Neural progenitor cell (in vitro differentiated cells): Measurements from ENCODE around the gene TTC21B. TPM values are rescaled to one million over a fixed set of nuclear protein-coding genes. Genes with fewer than 3 reads are reported as not detected.

Experiments
- DNase-seq: peaks from one replicate; pipeline ENCODE4 v3.0.0-alpha.2; 2016; ENCODE audit warnings: low spot score
- H2AFZ ChIP-seq: fragments of 200-600 bp; sonication (generic); replicated peaks from 2 replicates; pipeline ENCODE4 v1.6.1; 2016; ENCODE audit warnings: antibody characterized with exemption
- H3F3A ChIP-seq: fragments of 200-600 bp; sonication (generic); 2 replicates; pipeline ENCODE4 v1.6.1; 2016; ENCODE audit warnings: antibody characterized with exemption, low read depth
- H3K27ac ChIP-seq: fragments of 200-600 bp; sonication (generic); 2 replicates; pipeline ENCODE4 v1.5.1; 2016; ENCODE audit warnings: mild to moderate bottlenecking
- H3K27me3 ChIP-seq: fragments of 200-600 bp; sonication (generic); 2 replicates; pipeline ENCODE4 v1.6.1; 2016; ENCODE audit warnings: mild to moderate bottlenecking, moderate library complexity
- H3K36me3 ChIP-seq: fragments of 200-600 bp; sonication (generic); 2 replicates; pipeline ENCODE4 v1.5.1; 2016
- H3K4me1 ChIP-seq: fragments of 200-600 bp; sonication (generic); 2 replicates; pipeline ENCODE4 v1.6.1; 2016; ENCODE audit warnings: mixed run types
- H3K4me2 ChIP-seq: fragments of 200-600 bp; sonication (generic); 2 replicates; pipeline ENCODE4 v1.6.1; 2016
- H3K4me3 ChIP-seq: fragments of 200-600 bp; sonication (generic); 2 replicates; pipeline ENCODE4 v1.5.1; 2016
- H3K79me2 ChIP-seq: fragments of 200-600 bp; sonication (generic); 2 replicates; pipeline ENCODE4 v1.6.1; 2016; ENCODE audit warnings: low read depth
- H3K9ac ChIP-seq: fragments of 200-600 bp; sonication (generic); 2 replicates; pipeline ENCODE4 v1.6.1; 2016
- H3K9me3 ChIP-seq: fragments of 200-600 bp; sonication (generic); 2 replicates; pipeline ENCODE4 v1.5.1; 2016; ENCODE audit warnings: low read depth
- H4K20me1 ChIP-seq: fragments of 200-600 bp; sonication (generic); 2 replicates; pipeline ENCODE4 v1.6.1; 2016; ENCODE audit warnings: low read depth
- H3K27ac Mint-ChIP-seq: 3 replicates; pipeline ENCODE4 v1.8.0; 2021; ENCODE audit warnings: mixed read lengths
- H3K27me3 Mint-ChIP-seq: 2 replicates; pipeline ENCODE4 v1.8.0; 2022; ENCODE audit warnings: low read depth, mild to moderate bottlenecking, inconsistent platforms, moderate library complexity, mixed read lengths; ENCODE audit not compliant: insufficient read depth
- H3K36me3 Mint-ChIP-seq: 3 replicates; pipeline ENCODE4 v1.8.0; 2021; ENCODE audit warnings: mixed read lengths
- H3K4me1 Mint-ChIP-seq: 3 replicates; pipeline ENCODE4 v1.8.0; 2021; ENCODE audit warnings: mixed read lengths
- H3K4me3 Mint-ChIP-seq: 3 replicates; pipeline ENCODE4 v1.8.0; 2021; ENCODE audit warnings: mild to moderate bottlenecking, moderate library complexity, mixed read lengths
- H3K9me3 Mint-ChIP-seq: 3 replicates; pipeline ENCODE4 v1.8.0; 2020; ENCODE audit warnings: mixed read lengths
- CTCF ChIP-seq: fragments of 200-600 bp; sonication (generic); IDR thresholded peaks from 2 replicates; pipeline ENCODE4 v1.5.1; 2017; ENCODE audit warnings: antibody characterized with exemption, mild to moderate bottlenecking
- EZH2 ChIP-seq: fragments of 200-600 bp; sonication (generic); IDR thresholded peaks from 2 replicates; pipeline ENCODE4 v1.6.1; 2017; ENCODE audit warnings: antibody characterized with exemption, mild to moderate bottlenecking, moderate library complexity
- EZH2phosphoT487 ChIP-seq: fragments of 200-600 bp; sonication (generic); IDR thresholded peaks from 2 replicates; pipeline ENCODE4 v1.6.1; 2017; ENCODE audit warnings: antibody characterized with exemption
- total RNA-seq: library from RNA; depleted of rRNA; stranded (reverse); fragments of >200 nt; gene quantifications from 2 replicates; pipeline ENCODE4 v1.2.3, GENCODE V29; 2015; ENCODE audit warnings: low replicate concordance

The TTC21B gene
- total RNA-seq, 1 donor from 2014 or later: 46.9 TPM

- no peak overlapping the region for H3K4me3 ChIP-seq
- no peaks in the 10 kb centered on the region for H3F3A ChIP-seq
- H3K79me2 ChIP-seq: no peaks in the 10 kb centered on the region
- no peak overlapping the region for H3K4me3 Mint-ChIP-seq
- H3K4me1 ChIP-seq: peaks cover 14% of the 10 kb centered on the region
- H3K27ac ChIP-seq: no peak overlapping the region
- no peak overlapping the region for H3K9ac ChIP-seq
- no peak for TF ChIP-seq EZH2phosphoT487
- no peak for TF ChIP-seq CTCF
- no peak for TF ChIP-seq EZH2
- no peaks in the 10 kb centered on the region for H3K36me3 ChIP-seq
- H3K36me3 Mint-ChIP-seq: no peaks in the 10 kb centered on the region
- no peak overlapping the region for H3K4me2 ChIP-seq
- H3K9me3 ChIP-seq: no peaks in the 10 kb centered on the region
- H3K27ac Mint-ChIP-seq: no peak overlapping the region
- H3K4me1 Mint-ChIP-seq: no peaks in the 10 kb centered on the region
- H3K27me3 ChIP-seq: no peaks in the 10 kb centered on the region
- no peak overlapping the region for H2AFZ ChIP-seq
- H4K20me1 ChIP-seq: no peaks in the 10 kb centered on the region
- no peaks in the 10 kb centered on the region for H3K27me3 Mint-ChIP-seq
- H3K9me3 Mint-ChIP-seq: peaks cover 4% of the 10 kb centered on the region
- no peak for DNase-seq
Measured at GRCh38 chr2:165844216-165844615, 109.4 kb downstream of the TTC21B start.

GRCh38 chr2:165843351-165843750 lies 110.2 kb downstream of the TTC21B start:
- H3K27me3 ChIP-seq: no peaks in the 10 kb centered on the region
- no peak overlapping the region for H3K27ac ChIP-seq
- Mint-ChIP-seq H3K27ac (no peak overlapping the region), H3K9me3 (no peaks in the 10 kb centered on the region), H3K36me3 (no peaks in the 10 kb centered on the region), H3K4me1 (no peaks in the 10 kb centered on the region), H3K4me3 (no peak overlapping the region), H3K27me3 (no peaks in the 10 kb centered on the region)
- no peak overlapping the region for H3K4me2 ChIP-seq
- H3F3A ChIP-seq: no peaks in the 10 kb centered on the region
- H4K20me1 ChIP-seq: no peaks in the 10 kb centered on the region
- no peak for DNase-seq
- no peak overlapping the region for H2AFZ ChIP-seq
- no peak overlapping the region for H3K9ac ChIP-seq
- no peaks in the 10 kb centered on the region for H3K9me3 ChIP-seq
- H3K79me2 ChIP-seq: no peaks in the 10 kb centered on the region
- TF ChIP-seq EZH2phosphoT487: no peak
- TF ChIP-seq EZH2: no peak
- TF ChIP-seq CTCF: no peak
- H3K4me3 ChIP-seq: no peak overlapping the region
- H3K36me3 ChIP-seq: no peaks in the 10 kb centered on the region
- H3K4me1 ChIP-seq: peaks cover 14% of the 10 kb centered on the region

GRCh38 chr2:165840333-165840958 lies 113.1 kb downstream of the TTC21B start:
- H3K9ac ChIP-seq: no peak overlapping the region
- Mint-ChIP-seq H3K4me3 (no peak overlapping the region), H3K36me3 (no peaks in the 10 kb centered on the region), H3K27ac (no peak overlapping the region), H3K9me3 (no peaks in the 10 kb centered on the region), H3K4me1 (peaks cover 8% of the 10 kb centered on the region), H3K27me3 (no peaks in the 10 kb centered on the region)
- H3K4me3 ChIP-seq: no peak overlapping the region
- H3K36me3 ChIP-seq: no peaks in the 10 kb centered on the region
- no peak for TF ChIP-seq CTCF
- no peak for TF ChIP-seq EZH2phosphoT487
- no peak for TF ChIP-seq EZH2
- no peaks in the 10 kb centered on the region for H3K79me2 ChIP-seq
- no peak overlapping the region for H3K27ac ChIP-seq
- no peak for DNase-seq
- H3K9me3 ChIP-seq: no peaks in the 10 kb centered on the region
- H3F3A ChIP-seq: no peaks in the 10 kb centered on the region
- H3K4me2 ChIP-seq: no peak overlapping the region
- H3K4me1 ChIP-seq: peaks cover 14% of the 10 kb centered on the region
- H2AFZ ChIP-seq: no peak overlapping the region
- no peaks in the 10 kb centered on the region for H3K27me3 ChIP-seq
- H4K20me1 ChIP-seq: no peaks in the 10 kb centered on the region
